ENCODE results near the gene SLC28A1.

SLC28A1 gene

DNA sequence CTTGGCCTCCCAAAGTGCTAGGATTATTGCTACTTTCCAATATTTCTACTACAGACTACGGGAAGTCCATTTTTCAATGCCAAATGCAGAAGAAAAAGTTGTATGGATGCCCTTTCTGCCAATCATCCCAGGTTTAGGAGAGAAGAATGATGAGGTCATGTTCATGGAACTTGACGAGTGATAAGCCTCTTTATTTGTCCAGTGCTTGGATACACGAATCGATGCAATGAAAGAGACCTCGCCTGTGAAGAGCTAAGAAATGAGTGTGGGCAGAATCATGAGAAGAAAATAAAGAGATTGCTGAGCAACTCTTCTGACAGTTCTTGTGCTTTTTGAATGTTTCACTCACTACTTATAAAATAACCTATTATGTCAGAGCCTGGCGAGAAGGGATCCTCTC is 996 bp upstream of the SLC28A1 start:
- DNase-seq (ENCODE audit: low read depth) = no peak
- TF ChIP-seq, protein P1, sequence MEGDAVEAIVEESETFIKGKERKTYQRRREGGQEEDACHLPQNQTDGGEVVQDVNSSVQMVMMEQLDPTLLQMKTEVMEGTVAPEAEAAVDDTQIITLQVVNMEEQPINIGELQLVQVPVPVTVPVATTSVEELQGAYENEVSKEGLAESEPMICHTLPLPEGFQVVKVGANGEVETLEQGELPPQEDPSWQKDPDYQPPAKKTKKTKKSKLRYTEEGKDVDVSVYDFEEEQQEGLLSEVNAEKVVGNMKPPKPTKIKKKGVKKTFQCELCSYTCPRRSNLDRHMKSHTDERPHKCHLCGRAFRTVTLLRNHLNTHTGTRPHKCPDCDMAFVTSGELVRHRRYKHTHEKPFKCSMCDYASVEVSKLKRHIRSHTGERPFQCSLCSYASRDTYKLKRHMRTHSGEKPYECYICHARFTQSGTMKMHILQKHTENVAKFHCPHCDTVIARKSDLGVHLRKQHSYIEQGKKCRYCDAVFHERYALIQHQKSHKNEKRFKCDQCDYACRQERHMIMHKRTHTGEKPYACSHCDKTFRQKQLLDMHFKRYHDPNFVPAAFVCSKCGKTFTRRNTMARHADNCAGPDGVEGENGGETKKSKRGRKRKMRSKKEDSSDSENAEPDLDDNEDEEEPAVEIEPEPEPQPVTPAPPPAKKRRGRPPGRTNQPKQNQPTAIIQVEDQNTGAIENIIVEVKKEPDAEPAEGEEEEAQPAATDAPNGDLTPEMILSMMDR (conservative IDR thresholded peaks at IDR 0.05; ENCODE audit: control insufficient read depth, insufficient read depth, low read depth, low read length) = no peak

DNA sequence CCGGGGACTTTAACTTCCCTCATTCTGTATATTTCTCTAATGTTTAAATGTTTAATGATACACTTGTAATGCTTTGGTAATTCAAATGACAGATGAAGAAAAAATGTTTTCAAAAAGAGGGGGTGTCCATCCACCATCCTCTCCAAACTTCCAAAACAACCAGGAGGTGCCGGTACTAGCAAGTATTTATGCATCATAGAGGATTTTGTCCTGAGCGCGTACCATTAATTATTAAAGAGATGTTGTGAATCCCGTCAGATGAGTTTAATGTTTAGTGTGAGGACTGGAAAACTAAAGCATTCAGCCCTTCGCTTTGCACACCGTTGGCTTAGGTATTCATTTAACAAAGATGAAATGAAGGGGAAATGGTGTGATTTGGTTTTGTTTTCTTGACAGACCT is 1.3 kb downstream of the SLC28A1 start:
- no peak for DNase-seq (ENCODE audit: low read depth)
- TF ChIP-seq, protein P1 (conservative IDR thresholded peaks at IDR 0.05; ENCODE audit: control insufficient read depth, insufficient read depth, low read depth, low read length) = no peak
- H3K4me3 ChIP-seq (ENCODE audit: control insufficient read depth, low read depth, low read length) = no peak overlapping the region

More for the DNA sequence above, 996 bp upstream of the SLC28A1 start:
- no peak overlapping the region for H3K4me3 ChIP-seq (ENCODE audit: control insufficient read depth, low read depth, low read length)

DNA sequence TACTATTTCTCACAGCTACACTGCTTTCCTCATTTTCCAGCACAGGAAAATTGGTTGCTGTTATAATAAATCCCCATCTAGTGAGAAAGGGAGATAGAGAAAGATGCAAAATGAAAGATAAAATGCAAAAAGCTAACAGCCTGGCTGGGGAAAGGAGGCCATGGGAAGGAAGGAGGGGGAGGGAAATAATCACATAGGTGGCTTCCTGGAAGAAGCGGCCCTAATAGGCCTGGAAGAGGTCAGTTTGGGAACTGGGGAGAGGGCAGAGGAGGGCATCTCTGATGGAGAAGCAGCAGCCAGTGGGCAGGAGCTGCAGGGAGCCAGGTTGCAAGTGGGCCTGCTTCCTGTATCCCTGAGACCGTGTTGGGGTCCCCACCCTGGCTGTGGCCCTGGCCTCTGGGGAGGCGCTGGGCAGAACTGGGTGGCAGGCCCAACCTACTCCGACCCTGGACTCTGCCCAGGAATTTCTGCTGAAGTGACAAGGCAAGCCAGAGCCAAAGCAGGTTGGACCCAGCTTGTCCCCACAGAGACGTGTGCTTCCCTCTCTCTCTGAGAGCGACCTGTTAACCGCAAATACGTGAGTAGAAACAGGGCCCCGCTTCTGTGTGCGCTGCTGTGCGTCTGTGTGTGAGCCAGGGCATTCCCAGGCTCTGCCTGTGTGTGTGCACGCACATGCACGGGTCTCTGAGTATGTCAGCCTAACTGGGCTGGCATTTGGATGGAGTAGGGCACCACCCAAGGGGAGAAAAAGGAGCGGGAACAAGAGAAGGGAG is 1.9 kb downstream of the SLC28A1 start:
- H3K4me3 ChIP-seq (ENCODE audit: control insufficient read depth, low read depth, low read length) = no peak overlapping the region
- TF ChIP-seq, protein P1 (conservative IDR thresholded peaks at IDR 0.05; ENCODE audit: control insufficient read depth, insufficient read depth, low read depth, low read length) = no peak
- DNase-seq (ENCODE audit: low read depth) = no peak

DNA sequence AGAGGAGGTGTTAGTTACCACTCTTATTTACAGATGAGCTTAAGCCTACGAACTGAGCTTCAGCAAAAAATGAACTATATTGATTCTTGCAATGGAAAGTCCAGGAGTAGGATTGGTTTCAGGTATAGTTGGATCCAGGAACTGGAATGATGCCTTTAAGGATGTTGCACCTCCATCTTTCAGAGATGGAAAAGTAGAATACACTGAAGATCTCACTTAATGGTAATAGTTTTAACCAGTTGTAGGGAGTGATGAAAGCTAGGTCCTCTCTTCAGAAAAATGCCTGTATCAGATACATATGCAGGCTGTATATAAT is 2.5 kb downstream of the SLC28A1 start:
- DNase-seq (ENCODE audit: low read depth) = no peak
- TF ChIP-seq, protein P1 (conservative IDR thresholded peaks at IDR 0.05; ENCODE audit: control insufficient read depth, insufficient read depth, low read depth, low read length) = no peak

DNA sequence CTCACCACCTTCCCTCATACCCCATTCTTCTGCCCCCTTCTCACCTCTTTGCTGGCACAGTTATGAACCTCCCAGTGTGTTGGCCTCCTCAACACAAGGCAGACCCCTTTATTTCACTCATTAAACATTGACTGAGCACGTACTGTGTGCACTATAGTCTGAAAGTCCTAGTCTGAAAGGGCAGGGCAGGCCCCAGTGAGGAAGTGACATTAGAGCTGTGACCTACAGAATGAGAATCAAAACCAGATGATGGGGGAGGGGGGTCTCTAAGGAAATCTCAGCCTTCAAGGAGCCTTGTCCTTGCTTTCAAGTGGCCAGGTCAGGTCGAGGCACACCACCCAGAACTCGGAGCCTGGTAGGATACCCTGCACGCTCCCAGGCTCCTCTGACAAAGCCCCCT is 3.5 kb downstream of the SLC28A1 start:
- DNase-seq (ENCODE audit: low read depth) = no peak
- no peak overlapping the region for H3K4me3 ChIP-seq (ENCODE audit: control insufficient read depth, low read depth, low read length)
- TF ChIP-seq, protein P1 (conservative IDR thresholded peaks at IDR 0.05; ENCODE audit: control insufficient read depth, insufficient read depth, low read depth, low read length) = no peak

More for the DNA sequence above, 2.5 kb downstream of the SLC28A1 start:
- no peak overlapping the region for H3K4me3 ChIP-seq (ENCODE audit: control insufficient read depth, low read depth, low read length)

DNA sequence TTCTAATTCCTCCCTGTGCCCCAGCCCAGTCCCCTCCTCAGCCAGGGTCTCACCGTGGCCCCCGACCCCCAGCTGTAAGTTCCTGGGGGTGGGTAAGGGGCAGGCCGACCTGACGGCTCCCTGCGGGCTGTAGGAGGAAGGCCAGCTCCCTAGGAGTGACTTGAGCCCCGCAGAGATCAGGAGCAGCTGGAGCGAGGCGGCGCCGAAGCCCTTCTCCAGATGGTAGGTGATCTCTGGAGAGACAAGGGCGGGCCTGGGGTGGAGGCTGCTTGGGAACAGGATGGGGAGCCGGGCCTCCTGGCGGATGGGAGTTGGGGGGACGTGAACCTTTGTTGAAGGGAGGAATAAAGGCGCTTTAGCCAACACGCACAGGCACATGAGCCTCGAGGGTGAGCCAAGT is 4.2 kb downstream of the SLC28A1 start:
- DNase-seq (ENCODE audit: low read depth) = no peak
- TF ChIP-seq, protein P1 (conservative IDR thresholded peaks at IDR 0.05; ENCODE audit: control insufficient read depth, insufficient read depth, low read depth, low read length) = no peak
- H3K4me3 ChIP-seq (ENCODE audit: control insufficient read depth, low read depth, low read length) = no peak overlapping the region

Measured in fibroblast of mammary gland (primary cell).